ENCODE results near the gene RAB12. TPM values are rescaled to one million over a fixed set of nuclear protein-coding genes. Genes with fewer than 3 reads are reported as not detected.

RAB12 gene
- polyA plus RNA-seq, 1 donor from 2014 or later, result 102 TPM

DNA sequence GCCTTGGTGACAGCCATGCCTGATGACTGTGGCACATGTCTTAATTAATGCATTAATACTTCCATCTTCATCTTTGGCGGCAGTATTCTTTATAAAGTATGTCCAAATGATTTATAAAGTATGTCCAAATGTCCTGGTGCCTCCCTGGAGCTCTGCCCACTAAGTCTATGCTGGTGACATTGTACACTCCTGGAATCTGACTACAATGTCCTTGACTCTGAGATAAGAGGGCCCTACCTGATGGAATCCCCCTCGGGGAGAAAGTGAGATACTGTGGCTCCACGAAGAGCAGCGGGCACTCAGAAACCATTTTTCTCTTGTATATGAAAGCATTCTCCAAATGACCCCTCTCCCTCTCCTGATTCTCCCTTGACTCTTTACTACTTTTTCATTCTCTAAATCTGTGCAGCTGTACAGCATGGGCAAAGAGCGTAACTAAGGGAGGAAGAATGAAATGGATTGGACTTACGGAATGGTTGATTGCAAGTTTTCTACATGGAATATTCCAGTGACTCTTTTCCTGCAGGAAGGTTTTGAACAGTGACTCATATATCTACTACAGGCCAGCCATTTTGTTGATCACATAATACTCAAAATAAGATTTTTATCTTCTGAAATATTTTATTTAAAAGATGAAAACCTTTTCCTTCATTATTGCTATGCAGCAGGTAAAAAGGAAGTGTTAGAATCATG lies 17.3 kb downstream of the RAB12 start:
- Histone ChIP-seq H3K9me2 (ENCODE audit: insufficient read depth, low read length) (no peaks in the 10 kb centered on the region), H3K27ac (ENCODE audit: low read length) (no peak overlapping the region), H4K20me1 (ENCODE audit: insufficient read depth) (no peaks in the 10 kb centered on the region), H3K36me3 (ENCODE audit: insufficient read depth, low read length) (peaks cover 4% of the 10 kb centered on the region), H3F3A (ENCODE audit: insufficient read depth, low read length, poor library complexity, severe bottlenecking) (no peaks in the 10 kb centered on the region), H3K4me2 (ENCODE audit: low read length) (no peak overlapping the region), H3K9ac (ENCODE audit: low read length) (no peak overlapping the region), H3K4me3 (ENCODE audit: low read length) (no peak overlapping the region), H2AFZ (ENCODE audit: low read depth, low read length) (no peak overlapping the region), H3K79me2 (replicated peaks; ENCODE audit: insufficient read depth, low read length) (peaks cover 3% of the 10 kb centered on the region), H3K9me3 (ENCODE audit: low read length) (no peaks in the 10 kb centered on the region), H3K27me3 (ENCODE audit: insufficient read depth, low read depth, low read length) (no peaks in the 10 kb centered on the region)
- TF ChIP-seq SMC3 (conservative IDR thresholded peaks at IDR 0.05; ENCODE audit: poor library complexity) (no peak), EZH2 (IDR thresholded peaks at IDR 0.05; ENCODE audit: borderline replicate concordance, insufficient read depth, low read length, poor library complexity, severe bottlenecking) (no peak), POLR2AphosphoS5 (IDR thresholded peaks at IDR 0.05) (no peak), RAD21 (conservative IDR thresholded peaks at IDR 0.05) (no peak), TAF1 (IDR thresholded peaks at IDR 0.05; ENCODE audit: low read depth) (no peak), EP300 (conservative IDR thresholded peaks at IDR 0.05; ENCODE audit: poor library complexity, severe bottlenecking) (no peak), MXI1 (conservative IDR thresholded peaks at IDR 0.05; ENCODE audit: poor library complexity, severe bottlenecking) (no peak)
- TF ChIP-seq, protein P1, sequence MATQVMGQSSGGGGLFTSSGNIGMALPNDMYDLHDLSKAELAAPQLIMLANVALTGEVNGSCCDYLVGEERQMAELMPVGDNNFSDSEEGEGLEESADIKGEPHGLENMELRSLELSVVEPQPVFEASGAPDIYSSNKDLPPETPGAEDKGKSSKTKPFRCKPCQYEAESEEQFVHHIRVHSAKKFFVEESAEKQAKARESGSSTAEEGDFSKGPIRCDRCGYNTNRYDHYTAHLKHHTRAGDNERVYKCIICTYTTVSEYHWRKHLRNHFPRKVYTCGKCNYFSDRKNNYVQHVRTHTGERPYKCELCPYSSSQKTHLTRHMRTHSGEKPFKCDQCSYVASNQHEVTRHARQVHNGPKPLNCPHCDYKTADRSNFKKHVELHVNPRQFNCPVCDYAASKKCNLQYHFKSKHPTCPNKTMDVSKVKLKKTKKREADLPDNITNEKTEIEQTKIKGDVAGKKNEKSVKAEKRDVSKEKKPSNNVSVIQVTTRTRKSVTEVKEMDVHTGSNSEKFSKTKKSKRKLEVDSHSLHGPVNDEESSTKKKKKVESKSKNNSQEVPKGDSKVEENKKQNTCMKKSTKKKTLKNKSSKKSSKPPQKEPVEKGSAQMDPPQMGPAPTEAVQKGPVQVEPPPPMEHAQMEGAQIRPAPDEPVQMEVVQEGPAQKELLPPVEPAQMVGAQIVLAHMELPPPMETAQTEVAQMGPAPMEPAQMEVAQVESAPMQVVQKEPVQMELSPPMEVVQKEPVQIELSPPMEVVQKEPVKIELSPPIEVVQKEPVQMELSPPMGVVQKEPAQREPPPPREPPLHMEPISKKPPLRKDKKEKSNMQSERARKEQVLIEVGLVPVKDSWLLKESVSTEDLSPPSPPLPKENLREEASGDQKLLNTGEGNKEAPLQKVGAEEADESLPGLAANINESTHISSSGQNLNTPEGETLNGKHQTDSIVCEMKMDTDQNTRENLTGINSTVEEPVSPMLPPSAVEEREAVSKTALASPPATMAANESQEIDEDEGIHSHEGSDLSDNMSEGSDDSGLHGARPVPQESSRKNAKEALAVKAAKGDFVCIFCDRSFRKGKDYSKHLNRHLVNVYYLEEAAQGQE (IDR thresholded peaks at IDR 0.05; ENCODE audit: borderline replicate concordance), result no peak
- TF ChIP-seq, protein P2, sequence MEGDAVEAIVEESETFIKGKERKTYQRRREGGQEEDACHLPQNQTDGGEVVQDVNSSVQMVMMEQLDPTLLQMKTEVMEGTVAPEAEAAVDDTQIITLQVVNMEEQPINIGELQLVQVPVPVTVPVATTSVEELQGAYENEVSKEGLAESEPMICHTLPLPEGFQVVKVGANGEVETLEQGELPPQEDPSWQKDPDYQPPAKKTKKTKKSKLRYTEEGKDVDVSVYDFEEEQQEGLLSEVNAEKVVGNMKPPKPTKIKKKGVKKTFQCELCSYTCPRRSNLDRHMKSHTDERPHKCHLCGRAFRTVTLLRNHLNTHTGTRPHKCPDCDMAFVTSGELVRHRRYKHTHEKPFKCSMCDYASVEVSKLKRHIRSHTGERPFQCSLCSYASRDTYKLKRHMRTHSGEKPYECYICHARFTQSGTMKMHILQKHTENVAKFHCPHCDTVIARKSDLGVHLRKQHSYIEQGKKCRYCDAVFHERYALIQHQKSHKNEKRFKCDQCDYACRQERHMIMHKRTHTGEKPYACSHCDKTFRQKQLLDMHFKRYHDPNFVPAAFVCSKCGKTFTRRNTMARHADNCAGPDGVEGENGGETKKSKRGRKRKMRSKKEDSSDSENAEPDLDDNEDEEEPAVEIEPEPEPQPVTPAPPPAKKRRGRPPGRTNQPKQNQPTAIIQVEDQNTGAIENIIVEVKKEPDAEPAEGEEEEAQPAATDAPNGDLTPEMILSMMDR (IDR thresholded peaks at IDR 0.05; ENCODE audit: poor library complexity, severe bottlenecking), result no peak

DNA sequence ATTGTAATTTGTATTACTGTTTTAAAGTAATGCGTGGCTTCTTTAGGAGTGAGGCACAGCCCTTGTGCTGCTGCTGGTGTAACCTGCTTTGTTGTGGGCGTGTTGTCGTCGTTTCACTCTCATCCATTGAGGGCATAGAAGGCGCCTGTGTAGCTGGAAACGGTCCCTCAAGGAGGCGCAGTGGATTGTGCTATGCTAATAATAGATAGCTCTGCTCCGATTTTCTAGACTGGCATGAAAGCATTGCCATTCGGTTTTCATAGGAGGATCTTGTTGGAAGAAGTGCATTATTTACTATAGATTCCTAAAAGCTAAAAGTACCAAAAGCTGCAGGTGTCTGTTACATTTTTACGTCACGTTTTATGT lies 17.9 kb downstream of the RAB12 start:
- no peaks in the 10 kb centered on the region for H3K27me3 ChIP-seq (ENCODE audit: insufficient read depth, low read depth, low read length)
- no peak for TF ChIP-seq RAD21 (conservative IDR thresholded peaks at IDR 0.05)
- no peak overlapping the region for H3K4me3 ChIP-seq (ENCODE audit: low read length)
- no peak overlapping the region for H3K4me2 ChIP-seq (ENCODE audit: low read length)
- H3K79me2 ChIP-seq (replicated peaks; ENCODE audit: insufficient read depth, low read length), result peaks cover 3% of the 10 kb centered on the region
- H3K9ac ChIP-seq (ENCODE audit: low read length), result no peak overlapping the region
- H3K9me3 ChIP-seq (ENCODE audit: low read length), result no peaks in the 10 kb centered on the region
- H3K36me3 ChIP-seq (ENCODE audit: insufficient read depth, low read length), result peaks cover 4% of the 10 kb centered on the region
- H4K20me1 ChIP-seq (ENCODE audit: insufficient read depth), result no peaks in the 10 kb centered on the region
- no peak overlapping the region for H2AFZ ChIP-seq (ENCODE audit: low read depth, low read length)
- H3F3A ChIP-seq (ENCODE audit: insufficient read depth, low read length, poor library complexity, severe bottlenecking), result no peaks in the 10 kb centered on the region
- H3K9me2 ChIP-seq (ENCODE audit: insufficient read depth, low read length), result no peaks in the 10 kb centered on the region
- H3K27ac ChIP-seq (ENCODE audit: low read length), result no peak overlapping the region
